Gastroesophageal sphincter (tissue), 4 donors: ENCODE results near the gene ZBTB20. TPM values are rescaled to one million over a fixed set of nuclear protein-coding genes. Genes with fewer than 3 reads are reported as not detected.
A peak's percentile ranks its signal among the peaks of the same experiment; 100 is the strongest.

ENCODE experiments used
- ATAC-seq: fragments of 150-250 bp; one replicate; pipeline ENCODE4 v1.9.1; 2016; ENCODE audit warnings: mild to moderate bottlenecking, moderate library complexity
- H3K27ac ChIP-seq, 4 donors: fragments of 200-600 bp; sonication (generic) in 3 of 4; 1 replicate in 3 of 4; 2 replicates in 1 of 4; pipeline ENCODE4 v1.5.1; 2016 to 2019
- H3K27me3 ChIP-seq: fragments of 200-600 bp; sonication (generic); one replicate; pipeline ENCODE4 v1.5.1; 2019
- H3K36me3 ChIP-seq, 2 donors: fragments of 200-600 bp; sonication (generic); one replicate each; pipeline ENCODE4 v1.5.1; 2019; ENCODE audit warnings: control low read depth in 1 of 2
- H3K4me1 ChIP-seq, 3 donors: fragments of 200-600 bp; sonication (generic); 1 replicate in 2 of 3; 2 replicates in 1 of 3; pipeline ENCODE4 v1.5.1; 2016 to 2019; ENCODE audit warnings: control low read depth in 2 of 3
- H3K4me3 ChIP-seq, 2 donors: fragments of 200-600 bp; sonication (generic); one replicate each; pipeline ENCODE4 v1.5.1; 2019; ENCODE audit warnings: mild to moderate bottlenecking in 1 of 2, moderate library complexity in 1 of 2
- H3K9me3 ChIP-seq, 3 donors: fragments of 200-600 bp; sonication (generic); one replicate each; pipeline ENCODE4 v1.5.1; 2017 to 2019; ENCODE audit warnings: control low read depth in 2 of 3
- CTCF ChIP-seq, 4 experiments: fragments of 200-600 bp in 2 of 4; fragments of 450-650 bp in 2 of 4; sonication (generic) in 1 of 4; IDR thresholded peaks; one replicate each; pipeline ENCODE4 v1.5.1; 2017 to 2019; ENCODE audit warnings: antibody characterized with exemption in 4 of 4, mild to moderate bottlenecking in 2 of 4, moderate library complexity in 2 of 4
- EP300 ChIP-seq: sonication (generic); formaldehyde crosslinking; IDR thresholded peaks from one replicate; pipeline ENCODE4 v1.6.1; 2017; ENCODE audit warnings: antibody characterized with exemption, mild to moderate bottlenecking
- POLR2A ChIP-seq, 2 donors: fragments of 450-650 bp; IDR thresholded peaks; one replicate each; pipeline ENCODE4 v1.6.1; 2017; ENCODE audit warnings: antibody characterized with exemption in 2 of 2, mild to moderate bottlenecking in 2 of 2, moderate library complexity in 1 of 2
- POLR2AphosphoS5 ChIP-seq: sonication (generic); formaldehyde crosslinking; IDR thresholded peaks from one replicate; pipeline ENCODE4 v1.6.1; 2017; ENCODE audit warnings: antibody characterized with exemption
- WGBS, 2 donors: methylation state at CpG; one replicate each; pipeline ENCODE4 v1.1.5; 2018; ENCODE audit warnings: low coverage in 1 of 2; 5-methylcytosine and 5-hydroxymethylcytosine counted together
- total RNA-seq, 4 donors: library from RNA; depleted of rRNA; stranded (reverse); fragments of >200 nt; gene quantifications; one replicate each; pipeline ENCODE4 v1.1.0, GENCODE V29; 2016

The ZBTB20 gene
- total RNA-seq, 4 donors from 2014 or later: 53.1 to 113 (median 98.4) TPM

GRCh38 chr3:114350271-114350670 is 796.8 kb downstream of the ZBTB20 start:
- 94% methylated on average over 6 of the region's 12 CpGs; no CpG with 5 or more reads in 1 of the 2 donors for WGBS, 2 donors
- no peaks in the 10 kb centered on the region for H3K27me3 ChIP-seq
- no peak for ATAC-seq
- H3K36me3 ChIP-seq: peaks cover 0 to 31% of the 10 kb centered on the region in 2 donors
- no peaks in the 10 kb centered on the region for H3K4me1 ChIP-seq
- H3K27ac ChIP-seq: no peak overlapping the region
- no peaks in the 10 kb centered on the region for H3K9me3 ChIP-seq
- no peak overlapping the region for H3K4me3 ChIP-seq
- TF ChIP-seq EP300 (no peak), CTCF (IDR thresholded peaks at IDR 0.05) (no peak), POLR2A (IDR thresholded peaks at IDR 0.05) (no peak), POLR2AphosphoS5 (no peak)

DNA sequence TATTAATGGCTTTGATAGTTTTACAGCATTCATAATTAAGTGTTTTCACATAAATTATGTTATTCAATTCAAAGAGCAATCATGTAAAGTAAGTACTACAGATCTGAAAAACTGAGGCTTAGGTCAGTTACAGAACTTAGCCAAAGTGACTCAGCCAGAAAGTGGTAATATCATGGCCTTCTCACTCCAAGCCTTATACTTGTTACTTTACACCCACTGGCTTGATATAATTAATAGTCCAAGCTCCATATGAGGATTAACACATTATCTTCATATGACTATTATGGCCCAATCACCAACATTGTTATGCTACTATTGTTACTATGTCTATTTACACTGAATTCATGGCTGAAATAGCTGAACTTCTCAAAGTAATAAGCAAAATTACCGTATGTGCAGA is 802.6 kb downstream of the ZBTB20 start:
- TF ChIP-seq POLR2AphosphoS5 (no peak), EP300 (no peak), CTCF (IDR thresholded peaks at IDR 0.05) (no peak), POLR2A (IDR thresholded peaks at IDR 0.05) (no peak)

GRCh38 chr3:114338651-114339357 is 808.3 kb downstream of the ZBTB20 start:
- Histone ChIP-seq H3K36me3 (peaks cover 0 to 41% of the 10 kb centered on the region in 2 donors), H3K4me3 (no peak overlapping the region), H3K9me3 (no peaks in the 10 kb centered on the region), H3K27me3 (no peaks in the 10 kb centered on the region), H3K27ac (no peak overlapping the region), H3K4me1 (no peaks in the 10 kb centered on the region)
- ATAC-seq: no peak
- TF ChIP-seq POLR2A (IDR thresholded peaks at IDR 0.05) (no peak), CTCF (IDR thresholded peaks at IDR 0.05) (no peak), POLR2AphosphoS5 (no peak), EP300 (no peak)
- WGBS, 2 donors: 89 to 97% methylated on average over 4 to 9 of the region's 19 CpGs

More for the DNA sequence above, 802.6 kb downstream of the ZBTB20 start:
- Histone ChIP-seq H3K9me3 (no peaks in the 10 kb centered on the region), H3K4me1 (no peaks in the 10 kb centered on the region), H3K27ac (no peak overlapping the region), H3K36me3 (peaks cover 0 to 25% of the 10 kb centered on the region in 2 donors), H3K27me3 (no peaks in the 10 kb centered on the region), H3K4me3 (no peak overlapping the region)
- 88 to 100% methylated on average over 1 of the region's 1 CpG for WGBS, 2 donors
- ATAC-seq: no peak

GRCh38 chr3:114336857-114337256 is 810.2 kb downstream of the ZBTB20 start:
- H3K27me3 ChIP-seq: no peaks in the 10 kb centered on the region
- no peaks in the 10 kb centered on the region for H3K4me1 ChIP-seq
- peaks cover 0 to 38% of the 10 kb centered on the region in 2 donors for H3K36me3 ChIP-seq
- no peak for TF ChIP-seq EP300
- TF ChIP-seq POLR2AphosphoS5: no peak
- no peak for TF ChIP-seq POLR2A (IDR thresholded peaks at IDR 0.05)
- no peak for TF ChIP-seq CTCF (IDR thresholded peaks at IDR 0.05)
- H3K27ac ChIP-seq: no peak overlapping the region
- no peak for ATAC-seq
- H3K9me3 ChIP-seq: no peaks in the 10 kb centered on the region
- no peak overlapping the region for H3K4me3 ChIP-seq
- 84 to 92% methylated on average over 3 of the region's 3 CpGs for WGBS, 2 donors

DNA sequence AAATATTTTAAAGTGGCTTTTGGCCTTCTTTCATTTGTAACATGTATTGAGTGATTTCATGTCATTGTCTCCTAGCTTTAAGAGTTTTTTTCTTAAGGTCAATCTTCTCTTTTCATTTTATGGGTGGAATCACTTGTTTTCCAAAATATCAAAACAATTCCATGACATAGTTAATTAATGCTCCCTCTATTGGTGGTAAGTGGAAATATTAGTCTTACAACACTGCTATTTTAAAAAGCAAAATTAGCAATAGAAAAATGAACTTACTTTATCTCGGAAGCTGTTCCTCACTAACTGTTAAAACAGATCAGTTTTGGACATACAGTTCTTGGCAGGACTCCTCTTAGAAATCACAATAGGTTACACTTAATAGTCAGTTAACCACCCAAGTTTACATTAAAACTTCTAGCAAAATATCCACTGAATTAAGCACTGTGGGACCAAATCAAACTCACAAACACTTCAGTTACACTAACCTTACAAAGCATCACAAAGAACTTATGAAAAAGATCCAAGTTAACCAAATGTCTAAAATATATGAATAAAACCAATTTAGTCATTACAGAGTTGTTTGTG is 810.9 kb downstream of the ZBTB20 start:
- H3K27ac ChIP-seq: no peak overlapping the region
- H3K4me3 ChIP-seq: no peak overlapping the region
- no peak for ATAC-seq
- TF ChIP-seq POLR2AphosphoS5: no peak
- peak; percentile 19 to 31 (median 22) for TF ChIP-seq CTCF (IDR thresholded peaks at IDR 0.05)
- TF ChIP-seq POLR2A (IDR thresholded peaks at IDR 0.05): no peak
- WGBS, 2 donors: 67 to 83% methylated on average over 1 of the region's 1 CpG
- H3K4me1 ChIP-seq: no peaks in the 10 kb centered on the region
- H3K36me3 ChIP-seq: peaks cover 0 to 39% of the 10 kb centered on the region in 2 donors
- no peaks in the 10 kb centered on the region for H3K27me3 ChIP-seq
- no peaks in the 10 kb centered on the region for H3K9me3 ChIP-seq
